GF-D8 (cell line): Measurements from ENCODE around the gene GFOD1.
A peak's percentile ranks its signal among the peaks of the same experiment; 100 is the strongest.
"Not testable (repeated sequence)": the region's sequence is repeated elsewhere in the genome, so short reads cannot be mapped to it uniquely, and the experiment has no call there.

Source experiments
- DNase-seq: peaks from one replicate; lab custom pipeline; 2025; lab: John Stamatoyannopoulos, UW

Gene GFOD1

DNA sequence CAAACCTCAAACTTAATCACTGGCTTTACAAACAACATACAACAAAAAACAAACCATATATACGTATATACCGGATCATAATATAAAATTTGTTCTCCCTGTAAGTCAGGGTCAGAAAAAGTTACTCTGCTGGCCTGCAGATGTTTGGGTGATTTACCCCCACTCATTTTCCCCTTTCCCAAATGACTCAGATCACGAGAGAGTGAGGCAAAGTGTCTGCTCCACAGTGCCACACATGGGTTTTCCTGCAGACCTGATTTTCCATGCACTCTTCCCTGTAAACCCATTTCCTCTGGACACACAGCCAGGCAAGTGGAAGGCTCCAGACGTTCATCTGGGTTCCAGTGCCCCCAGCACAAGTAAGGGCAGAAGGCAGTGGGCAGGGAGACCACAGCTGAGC is 23.5 kb downstream of the GFOD1 start:
- no peak for DNase-seq

DNA sequence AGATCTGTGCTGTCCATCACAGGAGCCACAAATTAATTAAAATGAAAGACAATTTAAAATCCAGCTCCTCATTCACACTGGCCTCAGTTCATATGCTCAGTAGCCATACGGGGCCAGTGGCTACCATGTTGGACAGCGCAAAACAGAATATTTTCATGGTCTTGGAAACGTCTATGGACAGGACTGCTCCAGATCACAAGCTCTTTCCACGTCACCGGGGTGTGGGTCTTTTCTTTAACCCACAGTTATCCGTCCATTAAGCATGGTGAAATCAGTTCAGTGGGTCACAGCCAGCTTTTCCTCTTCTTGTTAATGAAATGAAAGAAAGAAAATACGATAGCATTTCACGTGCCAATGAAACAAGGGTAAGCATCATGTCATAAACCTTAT is 24.1 kb downstream of the GFOD1 start:
- DNase-seq = no peak

DNA sequence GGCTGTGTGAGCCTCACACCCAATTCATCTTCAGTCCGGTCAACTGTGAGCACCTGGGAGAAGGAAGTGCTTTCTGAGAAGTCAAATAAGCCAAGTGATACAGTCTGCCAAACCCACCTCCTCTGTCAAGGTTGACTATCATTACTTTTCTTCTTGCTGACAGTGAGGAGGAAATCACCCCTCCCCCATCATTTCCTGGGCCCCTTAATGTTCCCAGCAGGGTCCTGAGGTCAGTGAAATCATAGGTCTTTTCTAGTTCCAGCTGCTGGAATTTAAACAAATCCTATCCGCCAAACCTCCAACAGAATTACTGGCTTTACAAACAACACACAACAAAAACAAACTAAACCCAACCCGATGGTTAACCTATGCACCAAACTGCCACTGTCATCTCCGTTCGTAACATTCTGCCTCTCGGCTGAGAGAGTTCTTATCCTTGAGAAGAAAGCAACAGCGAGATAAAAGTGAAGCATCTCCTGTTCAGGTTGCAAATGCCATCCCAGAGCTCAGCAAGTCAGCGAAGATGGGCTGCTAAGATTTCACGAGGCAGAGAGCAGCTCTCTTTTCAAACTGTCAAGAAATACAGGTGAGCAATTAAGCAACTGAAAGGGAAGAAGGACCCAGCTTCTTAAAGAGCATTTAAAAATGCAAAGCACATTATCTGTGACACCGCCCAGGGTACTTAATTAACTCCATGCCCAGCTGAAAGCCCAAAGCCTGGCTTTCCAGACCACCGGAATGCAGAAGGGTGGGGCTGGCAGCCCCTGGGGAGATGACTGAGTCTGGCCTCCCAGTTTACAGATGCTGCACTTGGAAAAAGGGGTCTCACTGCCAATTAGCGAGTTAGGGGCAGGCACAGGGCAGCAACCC is 24.7 kb downstream of the GFOD1 start:
- DNase-seq = no peak

DNA sequence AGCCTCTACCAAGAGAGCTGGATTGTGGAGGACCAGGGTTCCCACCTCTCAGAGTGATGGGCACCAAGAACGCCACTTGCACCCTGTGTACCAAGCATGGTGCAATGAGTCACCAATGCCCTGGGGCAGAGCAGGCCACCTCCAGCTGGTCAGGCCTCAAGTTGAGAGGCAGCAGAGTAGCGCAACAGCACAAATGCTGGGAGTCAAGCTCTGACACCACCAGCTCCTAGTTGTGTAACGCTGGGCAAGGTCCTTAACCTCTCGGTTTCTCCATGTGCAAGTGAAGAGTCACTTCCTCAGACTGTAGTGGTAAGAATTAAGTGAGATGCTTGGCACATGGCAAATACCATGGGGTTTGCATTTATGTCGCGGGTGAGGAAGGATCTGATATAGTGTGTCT is 25.6 kb downstream of the GFOD1 start:
- no peak for DNase-seq

DNA sequence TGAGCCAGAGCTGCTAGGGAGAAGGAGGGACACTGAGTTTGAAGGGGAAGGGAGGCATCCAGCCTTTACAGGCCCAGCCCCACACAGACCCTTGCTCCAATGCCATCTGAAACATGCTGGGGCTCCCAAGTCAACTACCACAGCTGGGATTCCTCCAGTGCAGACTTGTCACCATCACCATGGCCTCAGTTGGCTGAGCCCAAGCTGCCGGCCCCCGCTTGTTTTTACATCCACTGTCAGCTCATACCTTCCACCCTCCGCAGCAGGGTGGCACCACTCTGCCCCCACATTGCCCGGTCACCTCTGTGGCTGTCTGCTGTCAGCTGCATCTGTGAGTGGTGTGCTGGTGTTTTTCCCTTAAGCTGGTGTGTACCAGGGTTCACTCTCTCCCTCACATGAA is 26.1 kb downstream of the GFOD1 start:
- DNase-seq = no peak

DNA sequence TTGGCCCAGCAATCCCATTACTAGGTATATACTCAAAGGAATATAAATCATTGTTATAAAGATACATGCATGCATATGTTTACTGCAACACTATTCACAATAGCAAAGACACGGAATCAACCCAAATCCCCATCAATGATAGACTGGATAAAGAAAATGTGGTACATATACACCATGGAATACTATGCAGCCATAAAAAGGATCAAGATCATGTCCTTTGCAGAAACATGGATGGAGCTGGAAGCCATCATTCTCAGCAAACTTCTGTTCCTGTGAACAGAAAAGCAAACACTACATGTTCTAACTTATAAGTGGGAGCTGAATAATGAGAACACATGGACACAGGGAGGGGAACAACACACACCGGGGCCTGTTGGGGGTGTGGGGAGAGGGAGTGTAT is 27.1 kb downstream of the GFOD1 start:
- DNase-seq = not testable (repeated sequence)

DNA sequence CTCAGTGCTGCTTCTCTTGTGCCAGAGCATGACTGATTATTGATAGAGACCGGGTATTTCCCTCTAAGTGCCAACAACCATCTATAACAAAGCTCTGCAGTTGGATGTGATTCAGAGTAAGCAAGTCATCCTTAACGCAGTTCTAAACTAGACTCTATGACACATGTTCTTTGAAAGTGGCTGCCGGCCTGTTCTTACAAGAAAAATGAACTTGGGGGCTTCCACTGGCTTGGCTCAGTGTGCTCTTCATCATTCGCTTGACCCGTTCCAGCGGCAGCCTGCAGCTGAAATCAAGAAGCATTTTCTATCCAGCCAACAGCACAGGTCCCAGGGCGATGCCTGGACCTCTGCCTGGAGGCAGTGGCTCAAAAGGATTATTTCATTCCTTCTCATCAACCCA is 29.8 kb downstream of the GFOD1 start:
- DNase-seq = no peak

DNA sequence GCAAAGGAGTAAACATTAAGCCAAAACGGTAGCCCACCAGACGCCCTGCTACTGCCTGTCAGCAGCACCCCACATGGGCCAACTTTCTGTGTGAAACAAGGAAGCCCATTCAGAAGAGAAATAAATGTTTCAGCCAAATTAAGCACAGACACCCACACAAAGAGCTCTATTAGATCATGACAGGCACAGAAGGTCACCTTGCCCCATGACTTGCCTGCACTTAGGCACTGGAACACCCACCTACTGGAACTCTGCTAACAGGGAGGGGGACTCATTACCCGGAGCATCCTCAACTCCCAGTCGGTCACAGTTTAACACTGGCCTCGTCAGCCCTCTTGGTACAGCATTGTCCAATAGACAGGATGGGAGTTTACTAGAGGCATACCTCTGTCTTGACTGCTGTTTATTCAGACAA is 31.8 kb downstream of the GFOD1 start:
- no peak for DNase-seq

DNA sequence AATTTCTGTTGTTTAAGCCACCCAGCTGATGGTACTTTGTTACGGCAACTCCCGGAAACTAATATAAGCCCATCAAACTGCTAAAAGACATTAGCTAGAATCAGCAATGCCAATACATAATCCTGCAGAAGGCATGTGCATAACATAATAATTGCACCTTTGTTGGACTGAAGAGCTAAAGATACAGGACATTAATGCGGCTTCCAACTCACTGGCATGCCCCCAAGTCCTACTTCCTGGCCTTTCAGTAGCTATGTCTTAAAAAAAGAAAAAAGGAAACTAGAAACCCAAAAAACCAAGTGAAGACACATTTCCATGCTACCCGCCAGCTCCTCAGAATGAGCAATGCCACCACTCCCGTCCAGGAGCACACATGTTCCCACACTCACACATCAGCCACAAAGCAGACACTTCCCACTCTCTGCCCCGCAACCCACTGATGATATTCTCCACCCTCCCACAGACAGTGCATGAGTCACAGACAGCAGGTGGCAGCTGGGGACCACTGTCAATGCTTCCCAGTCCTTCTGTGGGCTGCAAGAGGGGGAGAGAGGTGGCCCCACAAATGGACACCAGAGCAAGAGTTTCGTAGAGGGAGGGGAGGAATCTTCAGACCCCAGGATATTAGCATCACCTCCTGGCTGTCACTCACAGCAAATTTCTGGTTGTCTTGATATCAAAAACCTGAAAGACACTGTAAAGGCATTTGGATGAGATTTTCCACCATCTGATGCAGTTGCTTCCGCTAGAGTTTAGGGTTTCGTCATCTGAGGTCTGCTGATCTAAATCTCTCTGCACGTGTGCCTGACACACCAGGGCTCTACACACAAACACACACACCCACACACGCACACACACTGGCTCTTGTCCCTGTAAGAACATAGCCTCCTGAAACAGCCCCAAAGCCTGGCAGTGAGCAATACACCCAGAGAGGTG is 32.8 kb downstream of the GFOD1 start:
- DNase-seq = peak; percentile 90

DNA sequence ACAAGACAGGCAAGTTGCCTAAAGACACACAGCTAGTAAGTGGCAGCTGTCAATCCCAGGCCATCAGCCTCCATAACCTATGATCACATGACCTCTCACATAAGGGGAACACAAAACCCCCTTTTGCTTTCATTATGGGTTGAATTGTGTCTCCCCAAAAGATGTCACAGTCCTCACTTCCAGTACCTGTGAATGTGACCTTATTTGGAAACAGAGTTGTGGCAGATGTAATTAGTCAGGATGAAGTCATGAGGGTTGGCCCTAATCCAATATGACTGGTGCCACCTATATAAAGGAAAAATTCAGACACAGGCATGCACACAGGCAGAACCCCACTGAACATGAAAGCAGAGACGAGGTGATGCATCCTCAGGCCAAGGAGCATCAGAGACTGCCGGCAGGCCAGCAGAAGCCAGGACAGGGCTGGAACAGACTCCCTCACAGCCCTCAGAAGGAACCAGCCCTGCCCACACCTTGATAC is 33.6 kb downstream of the GFOD1 start:
- DNase-seq = no peak

DNA sequence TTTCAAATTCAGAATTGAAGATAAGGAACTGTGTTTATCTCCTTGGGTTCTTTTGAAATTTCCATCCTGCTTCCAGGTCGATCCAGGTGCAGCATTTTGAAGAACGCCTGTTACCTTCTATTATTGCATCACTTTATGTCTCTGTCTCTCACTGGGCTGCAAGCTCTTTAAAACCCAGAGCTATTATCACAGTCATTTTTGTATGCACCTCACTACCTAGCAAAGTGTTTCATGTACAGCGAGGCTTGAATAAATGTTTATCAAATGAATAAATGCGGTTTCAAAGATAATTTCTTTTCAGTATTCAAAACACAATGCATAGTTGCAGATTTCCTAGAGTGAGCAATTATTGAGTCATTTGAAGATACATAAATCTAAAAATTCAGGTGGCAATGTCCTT is 34.2 kb downstream of the GFOD1 start:
- DNase-seq = no peak

DNA sequence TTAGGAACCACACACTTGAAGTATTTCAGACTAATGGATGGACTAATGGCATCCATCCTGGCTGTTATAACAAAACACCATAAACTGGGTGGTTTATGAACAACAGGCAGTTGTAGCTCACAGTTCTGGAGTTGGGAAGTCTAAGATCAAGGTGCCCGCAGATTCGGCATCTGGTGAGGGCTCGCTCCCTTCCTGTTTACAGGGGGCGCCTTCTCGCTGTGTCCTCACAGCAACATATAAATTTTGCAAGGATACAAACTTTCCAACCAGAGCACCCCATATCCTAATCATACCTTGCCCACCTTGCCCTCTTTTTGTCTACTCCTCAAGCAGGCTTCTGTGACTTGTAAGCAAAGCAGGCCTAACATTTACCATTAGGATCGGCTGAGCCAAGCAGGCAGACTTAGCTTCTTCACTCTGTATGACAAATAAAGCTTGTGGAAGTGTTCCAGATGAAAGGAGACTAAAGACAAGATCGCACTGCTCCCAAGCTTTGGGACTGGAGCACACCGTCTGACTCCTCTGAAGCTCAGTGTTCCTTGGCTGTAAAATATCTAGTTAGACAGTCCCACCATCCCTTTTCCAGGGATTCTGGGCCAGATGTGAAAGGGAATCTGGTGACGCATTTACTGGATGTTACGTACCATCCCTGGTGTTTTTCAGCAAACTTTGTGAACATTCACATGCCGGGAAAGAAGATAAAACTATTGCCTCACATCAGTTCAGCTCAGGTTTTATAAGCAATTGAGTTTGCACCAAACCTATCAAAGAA is 34.9 kb downstream of the GFOD1 start:
- DNase-seq = no peak

DNA sequence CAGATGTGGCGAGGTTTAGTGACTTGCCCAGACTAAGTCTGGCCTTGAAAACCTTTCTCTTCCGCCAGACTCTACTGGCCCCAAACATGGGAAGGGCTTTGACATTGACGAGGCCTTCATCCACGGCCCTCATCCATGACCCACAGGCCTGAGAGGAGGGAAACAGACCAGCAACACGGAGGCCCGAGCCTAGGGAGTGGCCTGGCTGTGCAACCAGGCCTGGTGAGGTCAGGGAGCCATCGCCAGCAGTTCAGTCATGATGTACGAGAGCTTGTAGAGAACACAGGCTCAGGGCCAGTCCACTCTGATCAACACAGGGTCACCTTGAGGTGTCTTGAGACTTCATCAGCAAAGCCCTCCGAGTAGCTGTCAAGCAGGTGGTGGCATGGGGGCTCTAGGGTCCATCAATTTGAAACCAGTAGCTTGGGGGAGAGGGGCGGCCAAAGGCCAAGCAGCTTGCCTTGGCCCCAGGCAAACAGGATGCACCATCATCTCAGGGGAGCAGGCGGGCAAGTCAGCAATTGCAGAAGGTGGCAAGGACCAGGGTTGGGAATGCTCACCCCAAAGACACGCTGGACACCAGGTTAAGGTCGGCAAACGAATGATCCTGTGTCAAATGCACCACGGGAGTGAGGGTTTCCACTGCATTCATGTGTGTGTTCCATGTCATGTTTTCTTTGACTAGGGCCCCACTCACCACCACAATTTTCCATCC is 36.1 kb downstream of the GFOD1 start:
- no peak for DNase-seq

DNA sequence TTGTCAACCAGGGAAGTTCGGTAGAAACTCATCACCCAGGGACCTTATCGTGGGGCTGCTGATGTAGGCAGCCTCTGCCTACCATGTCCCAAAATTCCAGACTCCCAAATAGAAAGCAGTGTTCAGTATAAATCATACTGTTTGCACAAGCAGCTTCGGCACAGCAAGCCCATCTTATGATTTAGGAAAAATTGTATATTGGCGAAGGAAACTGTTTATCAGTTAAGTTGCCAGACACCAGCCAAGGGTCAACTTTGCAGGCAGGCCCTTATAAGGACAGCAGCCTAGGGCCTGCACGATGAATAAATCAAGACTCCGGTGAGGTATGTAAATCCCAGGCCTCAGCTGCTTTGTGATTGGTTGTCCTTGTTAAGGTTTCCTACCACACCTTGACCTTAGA is 36.8 kb downstream of the GFOD1 start:
- DNase-seq = no peak

DNA sequence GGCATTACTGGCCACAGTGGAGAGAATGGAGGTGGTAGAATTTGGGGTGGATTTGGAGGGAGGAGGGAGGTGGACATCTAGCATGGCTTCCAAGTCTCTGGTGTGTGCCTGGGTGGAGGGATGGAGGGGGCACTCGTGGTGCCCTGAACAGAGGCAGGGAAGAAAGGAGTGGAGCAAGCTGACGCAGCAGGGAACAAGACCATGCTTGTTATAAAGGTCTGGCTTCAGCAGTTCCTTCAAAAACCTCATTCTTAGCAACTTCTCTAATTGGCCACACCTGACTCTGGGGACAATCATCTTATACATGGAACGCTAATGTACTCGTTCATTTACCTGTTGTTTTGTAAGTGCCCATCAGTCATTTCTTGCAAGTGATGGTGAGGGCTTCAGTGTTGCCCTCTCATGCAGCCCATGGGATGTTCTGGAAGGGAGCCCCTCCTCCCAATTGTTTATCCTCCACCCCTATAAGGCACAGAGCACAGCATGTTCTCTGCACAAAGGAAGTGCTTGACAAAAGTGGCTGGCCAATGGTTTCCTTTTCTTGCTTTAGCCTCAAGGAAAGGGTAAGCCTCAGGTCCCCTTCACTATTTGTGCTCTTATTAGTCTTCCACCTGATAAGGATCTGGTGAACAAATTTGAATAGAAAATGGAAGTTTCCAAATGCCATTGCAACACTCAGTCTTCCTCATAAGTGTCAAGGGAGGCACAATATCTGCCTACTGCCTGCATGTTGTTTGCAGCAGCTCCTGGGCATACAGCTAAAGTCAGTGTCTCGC is 39.3 kb downstream of the GFOD1 start:
- DNase-seq = peak; percentile 97

DNA sequence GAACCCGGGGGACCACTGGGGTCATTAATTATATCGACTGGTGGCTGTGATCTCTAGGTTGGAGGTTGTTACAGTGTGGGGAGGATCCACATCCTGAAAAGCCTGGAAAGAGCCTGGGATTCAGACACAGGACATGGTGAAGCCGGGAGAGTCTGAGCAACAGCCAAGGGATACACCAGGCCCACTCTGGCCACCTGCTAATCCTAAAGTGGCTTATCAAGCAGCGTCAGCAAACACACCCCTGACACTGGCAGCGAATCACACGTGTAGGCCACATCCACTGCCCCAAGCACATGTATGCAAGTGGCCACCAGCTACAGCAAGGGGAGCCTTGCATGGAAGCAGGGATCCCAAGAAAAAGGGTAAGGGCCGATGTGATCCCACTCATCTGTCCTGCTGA is 41.0 kb downstream of the GFOD1 start:
- DNase-seq = no peak

DNA sequence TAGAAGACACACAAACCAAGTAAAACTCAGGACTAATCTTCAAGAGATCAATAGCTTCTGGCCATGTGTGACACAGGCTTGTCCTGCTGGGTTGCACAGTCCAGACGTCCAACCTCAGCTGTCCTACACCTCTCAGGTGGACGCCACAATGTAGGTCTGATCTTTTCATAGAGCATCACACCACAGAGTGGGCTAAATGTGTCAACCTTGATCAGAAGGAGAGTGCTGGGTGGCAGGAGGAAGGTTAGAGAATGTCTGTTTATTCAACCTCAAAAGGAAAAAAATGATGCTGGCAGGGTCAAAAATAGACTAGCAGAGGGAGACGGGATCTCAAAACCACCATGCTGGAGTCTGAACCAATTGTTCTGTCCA is 41.7 kb downstream of the GFOD1 start:
- no peak for DNase-seq

DNA sequence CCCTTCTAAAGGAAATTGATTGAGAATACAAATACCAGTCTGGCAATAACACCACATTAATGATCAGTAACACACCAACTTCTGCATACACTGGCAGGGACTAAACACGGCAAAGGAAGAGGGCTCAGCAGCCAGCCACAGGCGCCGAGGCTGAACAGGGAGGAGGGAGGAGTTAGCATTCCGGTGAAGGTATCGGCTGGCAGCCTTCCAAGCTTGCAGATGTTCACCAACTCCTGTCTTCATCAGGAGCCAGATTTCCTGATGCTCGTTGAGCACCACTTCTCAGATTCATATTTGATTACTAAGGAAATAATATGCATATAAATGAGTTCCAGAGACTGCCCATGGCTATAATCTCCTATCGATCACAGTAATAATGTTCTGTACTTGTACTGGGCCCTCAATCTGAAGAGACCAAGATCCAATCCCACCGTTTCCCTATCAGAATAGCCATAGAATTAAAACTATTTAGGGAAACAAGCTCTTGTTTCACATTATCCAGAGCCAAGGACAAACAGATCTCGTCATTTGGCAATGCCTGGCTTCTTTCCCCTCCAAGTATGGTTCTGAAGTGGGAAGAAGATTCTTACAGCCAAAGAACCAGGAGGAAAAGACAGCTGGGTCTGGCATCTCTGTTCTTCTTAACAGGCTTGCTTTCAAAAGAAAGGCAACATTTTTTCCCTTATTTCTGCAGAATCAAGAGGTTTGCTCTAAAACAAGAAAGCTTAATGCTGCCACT is 42.2 kb downstream of the GFOD1 start:
- no peak for DNase-seq

DNA sequence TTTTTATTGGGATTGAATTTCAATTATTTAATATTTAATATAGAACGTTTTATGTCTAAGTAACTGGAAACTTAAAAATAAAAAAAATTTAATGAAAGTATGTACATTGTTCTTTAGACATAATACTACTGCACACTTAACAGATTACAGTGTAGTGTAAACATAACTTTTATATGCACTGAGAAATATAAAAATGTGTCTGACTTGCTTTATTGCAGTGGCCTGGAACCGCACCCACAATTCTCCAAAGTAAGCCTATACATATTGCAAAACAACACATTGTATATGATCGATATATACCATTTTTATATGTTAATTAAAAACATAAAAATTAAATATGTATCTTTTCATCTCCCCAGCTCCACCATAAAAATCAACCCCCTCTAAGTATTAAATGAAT is 42.8 kb downstream of the GFOD1 start:
- no peak for DNase-seq

DNA sequence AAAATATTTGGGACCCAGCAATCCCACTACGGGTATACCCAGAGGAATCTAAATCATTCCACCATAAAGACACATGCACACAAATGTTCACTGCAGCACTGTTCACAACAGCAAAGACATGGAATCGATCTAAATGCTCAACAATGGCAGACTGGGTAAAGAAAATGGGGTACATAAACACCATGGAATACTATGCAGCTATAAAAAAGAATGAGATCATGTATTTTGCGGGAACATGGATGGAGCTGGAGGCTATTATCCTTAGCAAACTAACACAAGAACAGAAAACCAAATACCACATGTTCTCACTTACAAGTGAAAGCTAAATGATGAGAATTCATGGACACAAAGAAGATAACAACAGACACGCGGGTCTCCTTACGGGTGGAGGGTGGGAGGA is 43.4 kb downstream of the GFOD1 start:
- DNase-seq = not testable (repeated sequence)
